Hematopoietic multipotent progenitor cell treated with erythropoietin and hydrocortisone succinate and interleukin-3 and kit ligand, for 6 days (in vitro differentiated cells): Measurements from ENCODE around the gene ZNF445.
"Not testable (repeated sequence)": the region's sequence is repeated elsewhere in the genome, so short reads cannot be mapped to it uniquely, and the experiment has no call there.

Experiments
- DNase-seq: peaks from one replicate; pipeline ENCODE4 v3.0.0-alpha.2; 2015

The ZNF445 gene

DNA sequence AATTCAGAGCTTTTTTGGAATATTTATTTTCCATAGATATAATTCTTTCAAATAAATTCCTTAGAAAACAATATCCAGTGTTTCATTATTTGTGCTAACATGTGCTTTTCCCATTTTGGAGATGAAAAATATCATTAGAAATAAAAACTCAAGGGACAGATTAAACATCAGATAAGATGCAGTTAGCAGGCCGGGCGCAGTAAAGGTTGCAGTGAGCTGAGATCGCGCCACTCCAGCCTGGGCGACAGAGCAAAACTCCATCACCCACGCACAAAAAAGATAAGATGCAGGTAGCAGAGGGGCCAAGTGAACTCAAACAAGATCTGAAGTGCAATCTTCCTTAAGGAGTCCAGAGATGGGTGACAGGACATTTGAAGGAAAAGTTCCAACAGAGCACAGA lies 48.0 kb downstream of the ZNF445 start:
- no peak for DNase-seq

DNA sequence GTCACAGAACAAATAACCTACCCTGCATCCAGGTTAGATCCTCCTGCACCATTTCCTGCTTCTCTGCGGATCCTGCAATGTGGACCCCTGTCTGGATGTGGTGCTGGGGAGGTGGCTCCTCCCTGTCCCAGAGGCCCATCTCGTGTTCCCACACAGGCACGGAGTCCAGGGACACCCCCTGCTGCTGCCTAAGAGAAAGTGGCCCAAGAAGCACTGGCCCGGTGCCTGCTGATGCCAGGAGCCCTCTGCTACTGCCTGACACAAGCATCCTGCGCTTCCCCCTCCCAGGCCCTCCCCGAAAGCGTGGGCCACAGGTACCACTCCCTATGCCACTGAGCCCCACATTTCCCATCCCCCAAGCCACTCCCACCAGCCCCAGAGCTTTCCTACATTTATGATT lies 48.6 kb downstream of the ZNF445 start:
- no peak for DNase-seq

DNA sequence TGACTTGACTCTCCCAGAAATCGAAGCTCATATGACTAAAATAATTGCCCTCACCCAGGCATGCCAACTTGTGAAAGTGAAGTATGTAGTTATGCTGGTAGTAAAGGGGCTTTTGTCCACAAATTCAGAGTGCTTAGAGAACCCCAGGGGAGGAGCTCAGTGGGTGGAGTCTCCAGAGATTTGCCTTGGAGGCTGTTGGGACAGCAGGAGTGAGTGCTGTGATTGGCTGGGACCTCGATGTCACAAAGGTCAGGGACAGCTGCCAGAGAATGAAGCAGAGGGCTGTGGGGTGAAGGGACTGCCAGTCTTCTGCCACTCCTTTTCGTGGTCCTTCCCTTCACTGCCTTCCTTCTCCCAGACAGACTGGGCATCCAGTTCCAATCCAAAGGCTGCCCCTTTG lies 49.8 kb downstream of the ZNF445 start:
- no peak for DNase-seq

DNA sequence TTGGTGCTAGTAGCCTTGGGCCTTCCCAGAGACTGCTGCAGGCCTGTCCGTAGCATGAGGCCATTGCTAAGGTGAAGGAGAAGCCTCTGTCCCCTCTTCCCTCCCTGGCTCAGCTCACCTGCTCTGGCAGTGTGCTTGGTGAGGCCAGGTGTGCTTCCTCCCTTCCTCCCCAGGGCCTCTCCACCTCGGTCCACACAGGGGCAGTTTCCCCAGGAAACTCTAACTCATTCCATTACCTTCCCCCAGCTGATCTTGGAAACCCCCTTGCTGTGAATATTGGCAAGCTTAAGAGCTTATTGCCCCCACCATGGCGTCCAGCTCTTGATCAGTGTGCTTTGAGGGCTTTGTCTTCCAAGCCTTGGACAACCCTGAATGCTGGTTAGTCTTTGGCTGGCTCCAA lies 52.7 kb downstream of the ZNF445 start:
- DNase-seq, result no peak

DNA sequence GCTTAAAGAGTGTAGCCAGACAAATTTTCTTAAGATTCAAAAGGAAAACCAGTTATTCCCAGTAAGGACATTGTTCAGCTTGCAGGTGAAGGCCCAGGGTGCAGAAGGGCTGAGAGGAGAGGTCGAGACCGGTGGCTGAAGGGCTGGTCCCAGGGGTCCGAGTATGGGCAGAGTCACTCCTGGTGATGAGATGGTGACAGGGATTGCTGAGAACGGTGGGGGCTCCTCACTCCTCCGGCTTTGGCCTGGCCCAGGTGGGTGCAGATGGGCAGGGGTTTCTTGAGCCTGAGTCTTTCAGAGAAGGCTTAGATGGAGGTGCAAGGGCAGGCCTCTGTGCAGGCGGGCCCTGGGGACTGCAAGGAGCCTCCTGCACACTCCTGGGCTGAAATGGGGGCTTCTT lies 56.2 kb downstream of the ZNF445 start:
- no peak for DNase-seq

DNA sequence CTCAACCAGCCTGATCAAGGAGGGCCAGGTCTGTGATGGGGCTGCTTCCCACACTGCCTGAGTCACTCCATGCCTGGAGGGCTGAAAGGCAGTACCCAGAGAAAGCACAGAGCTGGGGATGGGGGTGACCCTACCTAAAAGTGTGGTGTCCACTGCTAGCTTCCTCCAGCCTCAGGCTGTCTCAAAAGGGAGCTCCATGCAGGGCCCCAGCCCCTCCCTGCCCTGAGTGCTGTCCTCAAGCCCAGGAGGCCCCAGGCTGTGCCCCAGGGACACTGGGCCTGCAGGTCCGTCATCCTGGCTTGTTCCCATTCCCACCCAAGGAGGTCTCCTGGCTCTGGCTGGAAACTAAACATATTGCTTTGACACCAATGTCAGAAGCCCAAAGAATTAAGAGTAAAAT lies 56.8 kb downstream of the ZNF445 start:
- no peak for DNase-seq

DNA sequence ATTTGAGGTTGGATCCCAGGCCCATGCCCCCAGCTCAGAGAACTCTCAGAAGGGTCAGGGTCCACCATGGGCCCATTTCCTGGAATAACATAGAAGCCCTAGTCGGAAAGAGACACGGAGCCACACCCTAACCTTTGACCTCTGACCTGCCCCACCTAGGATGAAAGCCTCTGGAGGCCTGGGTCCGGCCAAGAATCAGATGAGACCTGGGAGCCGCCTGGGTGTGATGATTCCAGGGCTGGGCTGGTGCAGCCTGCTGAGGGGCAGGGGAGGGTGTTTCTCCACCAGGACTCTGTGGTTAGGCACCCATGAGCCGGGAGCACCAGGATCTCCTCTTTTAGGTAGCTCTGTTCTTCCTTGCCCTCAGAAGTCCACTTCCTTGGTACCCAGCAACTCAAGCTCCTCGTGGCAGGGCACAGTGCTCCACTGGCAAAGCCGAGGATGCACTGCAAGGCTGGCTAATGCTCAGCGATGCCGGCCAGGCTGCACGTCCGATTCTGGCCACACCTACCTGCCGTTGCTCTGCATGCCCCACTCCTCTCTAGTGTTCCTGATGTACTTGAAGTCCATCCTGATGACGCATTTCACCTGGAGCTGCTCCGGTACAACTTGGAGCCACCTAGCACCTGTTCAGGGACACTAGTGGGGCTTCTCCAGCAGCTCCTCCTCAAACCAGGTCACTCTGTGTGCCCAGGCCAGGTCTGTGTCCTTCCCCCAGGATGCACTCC lies 57.4 kb downstream of the ZNF445 start:
- no peak for DNase-seq

DNA sequence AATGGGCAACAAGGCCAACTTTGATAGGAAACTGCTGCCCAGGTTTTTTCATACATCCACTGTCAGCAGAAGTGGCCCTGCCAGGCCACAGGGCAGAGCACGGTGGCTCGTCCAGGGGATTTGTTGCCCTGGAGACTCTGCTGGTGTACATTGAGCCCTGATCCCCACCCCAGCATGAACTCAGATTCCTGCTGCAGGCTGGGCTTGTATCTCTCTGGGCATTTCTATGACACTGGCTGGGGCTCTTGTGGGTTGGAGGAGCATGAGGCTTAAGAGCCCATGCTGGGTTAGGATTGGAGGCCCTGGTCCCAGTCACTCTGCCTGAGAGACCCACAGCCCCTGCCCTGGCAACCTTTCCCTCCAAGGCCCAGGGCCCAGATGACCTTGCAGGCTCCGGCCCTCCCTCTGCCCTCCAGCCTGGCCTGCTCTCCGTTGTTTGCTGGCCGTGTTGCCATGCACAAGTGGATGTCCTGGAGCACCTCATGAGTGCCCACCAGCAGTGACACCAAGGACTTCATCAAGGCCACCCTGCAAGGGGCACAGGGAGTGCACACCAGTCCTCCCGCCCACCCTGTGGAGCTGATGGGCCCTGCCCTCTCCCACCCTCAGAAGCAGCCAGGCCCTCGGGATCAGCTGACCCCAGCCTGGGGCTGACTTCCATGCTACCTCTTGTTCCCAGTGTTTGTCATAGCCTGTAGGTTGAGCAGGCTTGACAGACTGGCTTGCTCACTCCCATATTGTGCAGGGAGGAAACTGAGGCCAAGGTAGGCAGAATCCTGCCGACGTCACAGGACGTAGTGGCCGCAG lies 58.2 kb downstream of the ZNF445 start:
- no peak for DNase-seq

DNA sequence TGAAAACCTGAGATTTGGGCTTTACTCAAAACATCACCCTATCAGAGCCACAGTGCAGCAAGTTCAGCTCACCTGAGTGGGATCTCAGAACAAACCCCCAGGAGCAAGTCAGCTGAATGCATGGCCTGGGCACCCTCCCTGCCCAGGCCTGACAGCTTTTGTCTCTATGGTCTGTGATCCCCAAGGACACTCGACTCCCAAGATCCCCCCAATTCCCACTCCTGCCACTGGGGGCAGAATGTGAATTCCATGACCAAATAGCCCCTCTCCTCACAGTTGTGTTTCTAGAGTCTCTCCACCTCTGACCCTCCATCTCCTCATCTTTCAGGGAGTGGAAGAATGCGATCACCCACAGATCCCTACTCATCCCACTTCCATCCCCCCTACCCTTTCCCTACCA lies 58.9 kb downstream of the ZNF445 start:
- DNase-seq, result no peak

DNA sequence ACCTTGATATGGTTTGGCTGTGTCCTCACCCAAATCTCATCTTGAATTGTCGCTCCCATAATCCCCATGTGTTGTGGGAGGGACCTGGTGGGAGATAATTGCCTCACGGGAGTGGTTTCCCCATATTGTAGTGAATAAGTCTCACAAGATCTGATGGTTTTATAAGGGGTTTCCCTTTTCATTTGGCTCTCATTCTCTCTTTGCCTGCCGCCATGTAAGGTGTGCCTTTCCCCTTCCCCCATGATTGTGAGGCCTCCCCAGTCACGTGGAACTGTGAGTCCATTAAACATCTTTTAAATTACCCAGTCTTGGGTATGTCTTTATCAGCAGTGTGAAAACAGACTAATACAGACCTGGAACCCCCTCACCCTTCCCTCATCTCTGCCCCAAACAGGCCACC lies 59.4 kb downstream of the ZNF445 start:
- DNase-seq, result not testable (repeated sequence)

DNA sequence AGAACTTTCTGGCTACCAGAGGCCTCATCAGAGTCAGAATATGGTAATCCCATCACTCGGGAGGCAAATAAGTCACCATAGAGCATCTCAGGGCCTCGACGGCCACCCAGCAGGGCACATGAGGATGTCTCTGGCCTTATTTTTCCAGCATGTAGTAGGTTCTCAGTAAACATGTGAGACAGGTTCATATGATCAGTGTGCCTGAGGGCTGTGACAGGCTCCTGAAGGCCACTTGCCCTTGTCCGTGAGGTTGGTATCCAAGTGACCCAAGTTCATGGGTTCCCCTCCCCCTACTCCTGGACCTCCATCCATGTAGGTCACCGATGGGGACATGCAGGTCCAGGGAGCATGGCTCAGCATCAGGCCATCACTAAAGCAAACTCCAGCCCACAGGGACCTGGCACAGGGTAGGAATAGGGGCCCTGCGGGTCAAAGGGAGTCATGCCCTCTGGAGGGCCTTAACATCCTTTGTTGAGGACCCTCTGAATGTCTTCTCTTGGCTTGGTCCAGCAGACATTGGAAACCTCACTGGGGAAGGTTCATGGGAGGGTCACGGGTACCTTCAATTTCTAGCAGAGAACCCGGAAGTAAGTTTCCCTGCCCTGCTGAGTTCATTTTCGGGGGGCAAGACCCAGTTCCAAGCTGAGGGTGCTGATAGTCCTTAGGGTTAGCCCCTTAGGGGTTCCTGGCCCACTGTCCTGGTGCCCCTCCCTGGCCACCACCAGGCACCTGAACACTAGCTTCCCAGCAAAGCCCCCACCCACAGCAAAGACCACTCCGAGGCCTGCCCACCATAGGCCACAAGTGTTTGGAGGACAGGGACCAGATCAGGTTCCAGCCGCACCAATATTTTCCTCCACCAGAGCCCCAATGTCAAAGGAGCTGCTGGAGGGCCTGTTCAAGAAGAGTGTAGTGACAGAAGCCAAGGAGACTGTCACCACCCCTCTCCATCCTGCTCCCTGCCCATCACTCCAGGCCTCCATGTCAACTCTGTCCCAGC lies 61.1 kb downstream of the ZNF445 start:
- no peak for DNase-seq

DNA sequence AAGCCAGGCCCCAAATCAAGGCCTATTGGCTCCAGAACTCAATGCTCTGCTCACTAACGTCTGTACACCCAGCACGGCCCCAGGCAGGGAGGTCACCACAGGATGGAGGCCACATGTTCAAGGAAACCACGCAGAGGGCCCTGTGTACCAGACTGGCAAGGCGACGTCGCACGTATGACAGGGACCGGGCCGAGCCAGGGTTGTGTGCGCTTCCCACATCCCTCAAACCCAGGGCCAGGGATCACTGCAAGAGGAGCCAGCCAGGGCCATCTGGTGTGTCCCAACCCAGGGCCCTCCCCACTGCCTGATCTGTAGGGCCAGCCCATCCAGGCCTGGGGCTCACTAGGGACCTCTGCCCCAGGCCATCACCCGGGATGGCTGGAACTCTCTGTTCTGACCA lies 62.0 kb downstream of the ZNF445 start:
- DNase-seq, result no peak

DNA sequence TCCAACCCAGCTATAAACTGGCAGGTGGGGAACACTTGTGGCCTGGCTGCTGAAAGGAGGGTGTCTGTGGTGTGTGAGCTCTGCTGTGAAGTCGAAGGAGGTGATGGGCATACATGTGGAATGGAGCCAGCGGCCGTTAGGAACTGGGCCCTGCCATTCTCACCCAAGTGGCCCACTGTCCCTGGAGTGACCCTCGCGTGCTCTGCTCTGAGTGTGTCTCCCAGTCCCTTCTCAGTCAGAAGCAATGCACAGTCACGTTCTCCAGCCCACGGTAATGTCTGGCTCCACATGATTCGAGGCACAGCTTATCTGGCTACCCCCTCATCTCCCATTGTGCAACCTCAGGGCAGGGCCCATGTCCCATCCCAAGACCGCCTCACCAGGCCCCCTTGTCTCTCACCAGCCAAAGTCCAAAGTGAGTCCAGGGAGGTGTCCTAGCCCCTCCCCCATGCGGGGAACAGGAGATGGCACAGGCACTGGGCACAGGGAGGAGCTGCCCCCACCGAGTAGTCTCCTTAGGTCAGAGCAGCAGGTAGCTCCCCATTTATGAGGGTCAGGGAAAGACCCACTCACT lies 62.9 kb downstream of the ZNF445 start:
- DNase-seq, result no peak

DNA sequence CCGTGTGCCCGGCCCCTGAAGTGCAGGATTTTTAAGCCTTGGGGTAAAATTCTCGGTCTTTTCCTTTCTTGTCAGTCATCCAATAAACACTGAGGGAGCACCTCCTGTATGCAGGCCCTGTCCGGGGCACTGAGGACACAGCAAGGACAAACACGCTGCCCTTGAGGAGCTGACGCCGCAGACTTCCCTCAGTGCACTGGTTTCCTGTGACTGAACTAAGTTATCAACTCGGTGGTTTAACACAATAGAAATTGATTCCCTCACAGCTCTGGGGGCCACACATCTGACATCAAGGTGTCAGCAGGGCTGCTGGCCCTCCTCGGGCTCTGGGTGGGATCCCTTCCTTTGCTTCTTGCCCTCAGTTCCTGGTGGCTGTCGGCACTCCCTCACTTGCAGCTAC lies 65.1 kb downstream of the ZNF445 start:
- DNase-seq, result no peak

DNA sequence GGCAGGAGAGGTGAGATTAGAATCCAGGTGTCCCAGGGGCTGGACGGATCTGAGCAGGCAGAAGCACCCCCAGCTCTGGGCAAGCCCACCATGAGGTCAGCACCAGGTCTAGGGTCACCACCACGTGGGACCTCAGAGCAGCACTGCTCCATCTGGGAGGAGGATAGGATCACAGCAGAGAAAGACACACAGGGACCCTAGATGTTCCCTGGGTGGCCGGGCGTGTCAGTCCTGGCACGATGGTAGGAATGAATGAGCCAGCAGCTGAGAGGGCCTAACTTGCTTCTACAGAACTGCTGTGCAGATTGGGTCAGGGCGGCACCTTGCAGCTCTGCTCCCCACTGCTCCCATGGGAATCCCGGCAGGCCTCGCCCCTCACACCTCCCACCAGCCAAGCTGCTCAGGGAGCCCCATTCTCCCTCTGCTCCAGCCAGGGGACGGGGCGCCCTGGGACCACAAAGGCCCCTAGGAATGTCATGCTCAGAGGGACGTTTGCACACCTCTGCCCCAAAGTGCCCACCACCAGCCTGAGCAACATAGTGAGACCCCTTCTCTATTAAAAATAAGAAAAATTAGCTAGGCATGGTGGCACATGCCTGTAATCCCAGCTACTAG lies 66.3 kb downstream of the ZNF445 start:
- DNase-seq, result no peak

DNA sequence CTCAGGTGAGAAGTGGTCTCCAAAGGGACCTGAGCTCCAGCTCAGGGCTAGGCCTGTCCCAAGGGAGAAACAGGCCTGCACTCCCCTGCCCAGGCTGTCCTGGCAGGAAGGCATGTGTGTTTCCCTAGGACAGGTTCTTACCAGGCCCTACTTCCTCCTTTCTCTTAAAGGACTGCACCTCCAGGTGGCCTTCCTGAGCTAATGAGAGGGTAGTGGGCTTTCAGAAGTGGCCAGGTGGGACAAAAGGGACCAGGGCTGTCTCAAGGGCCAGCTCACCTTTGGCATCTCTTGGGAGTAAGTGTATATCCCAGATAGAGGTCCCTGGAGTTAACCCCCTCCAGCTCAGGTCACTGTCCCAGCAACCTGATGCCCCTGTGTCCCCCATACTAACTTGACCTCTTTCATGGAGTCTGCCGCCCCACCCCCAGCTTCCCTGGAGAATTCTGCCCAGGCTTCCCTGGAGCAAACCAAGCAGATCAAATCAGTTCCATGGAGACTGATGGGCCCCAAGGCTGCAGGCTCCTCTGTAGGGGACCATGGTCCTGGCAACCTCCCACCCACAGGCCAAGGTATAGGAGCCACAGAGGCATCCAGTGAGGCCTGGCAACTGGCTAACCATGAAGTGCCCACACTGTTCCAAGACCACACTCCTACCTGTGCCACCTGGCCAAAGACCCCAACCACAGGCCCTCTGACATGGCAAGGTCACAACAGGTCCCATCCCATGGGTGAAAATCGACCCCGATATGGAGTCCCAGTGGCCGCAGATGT lies 67.6 kb downstream of the ZNF445 start:
- no peak for DNase-seq

DNA sequence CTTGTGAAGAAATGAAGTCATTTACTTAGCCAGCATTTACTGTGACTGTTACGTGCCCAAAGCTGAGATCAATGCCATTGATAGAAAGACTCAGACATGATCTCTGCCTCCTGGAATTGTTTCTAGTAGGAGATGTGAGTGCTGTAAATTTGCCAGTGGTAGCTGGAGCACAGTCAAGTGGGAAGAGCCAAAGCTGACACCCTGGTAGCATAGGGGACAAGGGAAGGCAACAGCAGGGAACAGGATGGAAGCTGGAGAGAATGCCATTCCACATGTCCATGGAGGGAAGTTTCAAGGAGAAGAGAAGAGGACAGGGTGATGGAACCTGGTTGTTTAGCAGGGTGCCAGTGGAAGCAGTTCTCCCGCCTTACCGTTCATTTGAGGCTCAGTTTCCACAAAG lies 74.9 kb downstream of the ZNF445 start:
- no peak for DNase-seq

DNA sequence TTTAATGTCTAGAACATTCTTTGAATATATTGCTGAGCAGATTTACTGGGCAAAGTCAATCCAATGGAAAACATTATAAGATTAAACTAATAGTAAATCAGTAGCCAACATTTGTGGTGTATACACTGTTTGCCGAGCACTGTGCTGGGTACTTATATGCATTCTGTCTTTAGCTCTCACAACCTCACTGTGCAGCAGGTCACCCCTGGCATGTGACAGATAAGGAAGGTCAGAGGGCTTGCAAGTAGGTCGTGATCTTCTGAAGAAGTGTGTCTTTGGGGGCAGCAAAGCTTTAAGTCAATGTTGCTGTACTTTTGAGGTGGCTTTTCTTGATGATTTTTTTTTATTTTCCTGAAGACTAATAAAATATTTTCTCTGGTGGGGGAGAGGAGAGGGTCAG lies 76.7 kb downstream of the ZNF445 start:
- DNase-seq, result peak; percentile 6

DNA sequence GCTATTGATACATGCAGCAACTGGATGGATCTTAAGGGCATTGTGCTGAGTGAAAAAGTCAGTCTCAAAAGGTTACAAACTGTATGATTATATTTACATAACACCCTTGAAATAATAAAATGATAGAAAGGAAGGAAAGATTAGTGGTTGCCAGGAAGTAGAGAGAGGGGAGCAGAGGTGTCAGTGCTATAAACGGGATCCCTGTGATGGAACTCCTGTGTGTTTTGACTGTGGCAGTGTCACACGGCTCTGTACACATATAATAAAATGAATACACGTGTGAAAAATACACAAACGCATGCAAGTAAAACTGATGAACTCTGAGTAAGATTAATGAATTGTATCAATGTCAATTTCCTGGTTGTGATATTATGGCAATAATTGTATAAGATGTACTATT lies 78.6 kb downstream of the ZNF445 start:
- DNase-seq, result no peak

DNA sequence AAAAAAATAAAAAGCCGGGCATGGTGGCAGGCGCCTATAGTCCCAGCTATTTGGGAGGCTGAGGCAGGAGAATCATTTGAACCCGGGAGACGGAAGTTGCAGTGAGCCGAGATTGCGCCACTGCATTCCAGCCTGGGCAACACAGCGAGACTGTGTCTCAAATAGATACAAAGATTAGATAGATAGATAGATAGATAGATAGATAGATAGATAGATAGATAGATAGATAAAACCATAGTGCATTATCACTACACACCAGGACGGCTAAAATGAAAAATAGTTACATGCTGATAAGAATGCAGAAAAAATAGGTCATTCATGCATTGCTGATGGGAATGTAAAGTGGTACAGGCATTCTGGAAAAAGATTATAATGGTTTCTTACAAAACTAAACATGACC lies 79.2 kb downstream of the ZNF445 start:
- not testable (repeated sequence) for DNase-seq
